GM21717 (cell line): ENCODE data around the gene HOXA13.

Experiments
- ATAC-seq: cut with Tn5 transposase; IDR thresholded peaks from one replicate; pipeline ENCODE4 v1.9.1; 2021; ENCODE audit warnings: mild to moderate bottlenecking, moderate library complexity; ENCODE audit not compliant: unreplicated experiment

HOXA13 gene

GRCh38 chr7:27208998-27209397, 9.1 kb upstream of the HOXA13 start:
- no peak for ATAC-seq

DNA sequence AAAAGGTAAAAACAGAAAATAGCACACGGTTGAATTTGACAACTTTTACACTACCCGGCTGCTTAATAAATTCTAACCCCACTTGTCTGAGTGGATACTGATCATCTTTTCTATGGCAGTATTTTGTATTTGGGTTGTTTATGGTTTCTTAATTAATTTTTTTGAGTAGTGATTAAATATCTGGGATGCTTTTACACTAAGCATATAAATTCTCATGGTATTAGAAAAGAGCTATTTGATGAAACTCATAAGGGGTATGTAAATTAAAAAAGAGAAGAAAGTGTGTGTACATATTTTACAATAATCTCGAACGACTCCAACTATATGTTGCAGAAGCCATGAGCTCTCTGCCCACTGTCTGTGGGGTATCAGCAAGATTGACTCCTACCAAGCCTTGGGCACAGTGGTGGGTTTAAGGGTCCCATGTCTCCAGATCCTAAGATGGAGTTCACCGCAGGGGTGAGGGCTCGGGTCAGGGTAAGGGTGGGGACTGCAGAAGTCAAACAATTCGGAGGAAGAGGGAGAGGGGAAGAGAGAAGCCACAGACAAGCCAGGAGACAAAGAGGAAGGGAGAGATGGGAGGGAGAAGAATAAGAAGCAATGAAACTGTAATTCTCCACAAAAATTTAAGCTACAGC, 7.6 kb upstream of the HOXA13 start:
- no peak for ATAC-seq

DNA sequence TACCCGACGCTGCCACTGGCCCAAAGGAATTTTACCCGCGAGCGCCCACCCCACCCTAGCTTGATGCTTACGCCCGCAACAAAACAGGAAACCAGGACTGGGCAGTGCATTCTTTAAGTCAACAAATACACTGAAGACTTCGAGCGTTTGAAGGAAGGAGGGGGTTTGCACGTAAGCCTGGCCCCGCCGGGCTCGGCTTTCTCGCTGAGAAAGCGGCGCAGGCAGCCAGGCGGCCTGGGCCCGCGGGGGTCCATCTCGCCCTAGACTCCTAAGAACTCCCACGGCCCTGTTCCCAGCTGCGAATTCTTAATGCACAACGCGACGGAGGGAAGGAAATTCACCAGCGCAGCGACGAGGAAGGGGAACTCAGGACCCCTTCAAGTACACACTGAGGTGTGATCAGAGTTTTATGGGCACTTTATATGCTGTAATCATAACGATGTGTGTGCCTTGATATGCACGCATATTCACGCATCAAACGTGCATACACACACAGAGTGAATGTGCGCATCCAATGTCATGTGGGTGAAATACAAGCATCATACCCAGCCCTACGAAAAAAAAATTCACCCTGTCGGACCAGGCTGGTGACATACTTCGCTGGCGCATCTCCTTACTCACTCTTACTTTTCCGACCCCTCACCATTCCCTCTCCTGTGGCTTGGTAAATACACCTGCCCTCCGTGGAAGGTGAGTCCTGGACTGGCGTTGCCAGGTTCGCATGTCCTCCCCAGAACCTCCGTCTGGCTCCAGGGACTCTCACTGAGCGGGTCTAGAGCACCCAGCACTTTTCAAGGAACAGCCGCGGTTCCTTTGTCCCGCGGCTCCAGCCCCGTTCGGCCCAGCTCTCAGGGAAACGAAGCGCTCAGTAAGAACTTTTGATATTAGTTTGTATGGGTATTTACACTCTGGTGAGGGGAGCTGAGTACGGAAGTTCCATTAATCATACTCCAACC, 5.7 kb upstream of the HOXA13 start:
- ATAC-seq: no peak

DNA sequence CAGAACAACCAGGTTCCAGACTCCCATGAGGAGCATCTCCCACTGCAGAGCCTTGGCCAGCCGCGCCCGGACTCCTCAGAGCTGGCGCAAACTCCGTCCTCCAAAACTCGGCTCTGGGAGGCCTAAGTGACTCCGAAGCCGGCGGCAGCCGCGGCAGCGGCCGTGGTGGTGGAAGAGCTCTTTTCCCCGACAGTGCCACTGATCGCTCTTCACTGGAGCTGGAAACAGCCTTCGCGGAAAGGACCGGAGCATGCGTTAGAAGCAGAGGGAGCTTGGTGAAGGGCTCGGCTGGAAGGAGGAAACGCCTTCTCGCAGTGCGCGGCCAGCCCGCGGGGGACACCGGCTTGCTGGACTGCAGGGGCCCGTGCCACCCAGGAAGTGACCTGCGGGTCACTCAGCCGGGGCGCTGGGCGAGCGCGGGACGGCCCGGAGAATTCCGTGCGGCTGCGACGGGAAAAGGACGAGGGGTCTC, 5.0 kb upstream of the HOXA13 start:
- no peak for ATAC-seq

GRCh38 chr7:27203964-27204594, 4.2 kb upstream of the HOXA13 start:
- no peak for ATAC-seq

DNA sequence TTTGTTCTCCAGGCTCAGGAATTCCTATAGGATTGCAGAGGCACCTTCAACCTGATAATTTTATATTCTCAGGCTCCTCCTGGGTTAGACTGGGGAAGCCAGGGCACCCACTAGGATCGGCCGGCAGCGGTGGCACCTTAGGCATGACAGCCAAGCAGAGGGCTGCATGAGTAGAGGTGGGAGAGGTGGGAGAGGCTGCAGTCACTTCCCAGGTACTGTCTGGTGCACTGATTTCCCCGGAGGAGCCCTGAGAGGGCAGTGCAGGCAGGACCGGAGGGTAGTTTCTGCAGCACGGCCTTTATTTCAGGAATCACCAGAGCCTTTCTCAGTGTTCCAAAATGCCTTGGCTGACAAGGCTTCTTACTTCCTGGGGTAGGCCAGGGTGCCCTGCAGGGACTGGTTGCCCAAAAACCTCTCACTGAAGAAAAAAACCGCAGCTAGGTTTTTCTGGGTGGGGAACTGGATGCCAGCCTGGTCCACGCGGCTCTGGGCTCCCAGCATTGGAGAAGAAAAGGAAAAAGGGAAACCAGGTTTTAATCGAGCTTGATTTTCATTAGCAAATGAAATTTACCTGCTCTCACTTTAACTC, 3.6 kb upstream of the HOXA13 start:
- no peak for ATAC-seq

DNA sequence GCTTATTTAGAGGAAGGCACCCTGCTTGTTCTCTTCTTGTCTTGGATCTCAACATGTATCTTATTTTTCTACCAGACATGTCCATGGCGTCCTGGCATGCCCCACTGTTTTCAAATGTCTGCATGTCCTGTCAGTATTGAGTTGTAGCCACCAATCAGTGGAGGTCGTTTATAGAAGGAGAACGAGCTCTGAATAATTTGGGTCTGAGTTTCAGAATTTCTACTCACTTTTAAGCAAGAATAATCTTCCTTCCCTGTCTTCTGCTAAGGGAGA, 2.9 kb upstream of the HOXA13 start:
- no peak for ATAC-seq

- no peak for ATAC-seq
These were observed 2.3 kb upstream of the HOXA13 start for GRCh38 chr7:27202018-27202861.

DNA sequence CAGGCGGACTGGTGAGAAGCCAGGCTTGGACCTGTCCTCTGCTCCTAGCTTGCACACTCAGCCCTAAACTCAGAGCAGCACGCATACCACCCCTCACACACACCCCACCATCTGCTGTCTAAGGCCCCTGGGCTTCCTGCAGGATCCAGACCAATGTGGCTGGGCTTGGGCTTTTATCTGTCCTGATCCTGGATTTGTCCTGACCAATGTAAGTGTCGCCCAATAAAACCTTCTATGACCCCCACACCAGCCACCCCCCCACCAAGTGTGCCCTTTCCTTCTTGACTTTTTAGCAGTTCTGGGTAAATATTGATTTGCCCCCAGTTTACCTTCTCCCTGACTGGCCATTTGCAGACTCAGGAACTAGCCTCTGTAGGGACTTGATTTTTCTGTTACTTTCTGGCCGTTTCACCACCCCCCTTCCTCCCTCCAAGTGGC, 1.7 kb upstream of the HOXA13 start:
- no peak for ATAC-seq

GRCh38 chr7:27200761-27201579, 1.1 kb upstream of the HOXA13 start:
- no peak for ATAC-seq

- ATAC-seq: no peak
These were observed 755 bp downstream of the HOXA13 start for GRCh38 chr7:27198871-27199801.

DNA sequence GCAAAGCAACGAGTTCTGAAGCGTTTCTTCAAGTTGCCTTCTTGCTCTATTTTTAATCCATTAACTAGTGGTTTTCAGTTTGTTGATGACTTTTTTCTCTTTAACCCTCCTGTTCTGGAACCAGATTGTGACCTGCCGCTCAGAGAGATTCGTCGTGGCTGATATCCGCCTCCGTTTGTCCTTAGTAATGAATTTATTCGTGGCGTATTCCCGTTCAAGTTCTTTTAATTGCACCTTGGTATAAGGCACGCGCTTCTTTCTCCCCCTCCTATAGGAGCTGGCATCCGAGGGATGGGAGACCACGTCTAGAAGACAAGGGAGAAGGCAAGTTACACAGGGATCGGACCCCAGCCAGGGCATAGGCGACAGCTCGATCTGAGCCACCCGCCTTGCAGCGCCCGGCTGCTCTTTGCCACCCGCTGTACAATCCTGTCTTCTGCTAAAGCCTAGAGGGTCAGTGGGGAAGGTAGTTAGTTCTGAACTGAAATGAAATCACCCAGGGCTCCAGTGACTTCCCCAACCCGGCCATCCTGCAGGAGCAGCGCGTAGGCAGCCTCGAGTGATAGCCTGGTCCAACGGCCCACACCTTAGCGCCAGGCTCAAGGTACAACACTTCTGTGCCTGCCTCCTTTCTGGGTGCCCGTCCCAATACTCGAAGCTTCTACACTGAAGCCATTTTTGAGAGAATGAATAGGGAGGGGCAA, 1.6 kb downstream of the HOXA13 start:
- ATAC-seq: no peak

DNA sequence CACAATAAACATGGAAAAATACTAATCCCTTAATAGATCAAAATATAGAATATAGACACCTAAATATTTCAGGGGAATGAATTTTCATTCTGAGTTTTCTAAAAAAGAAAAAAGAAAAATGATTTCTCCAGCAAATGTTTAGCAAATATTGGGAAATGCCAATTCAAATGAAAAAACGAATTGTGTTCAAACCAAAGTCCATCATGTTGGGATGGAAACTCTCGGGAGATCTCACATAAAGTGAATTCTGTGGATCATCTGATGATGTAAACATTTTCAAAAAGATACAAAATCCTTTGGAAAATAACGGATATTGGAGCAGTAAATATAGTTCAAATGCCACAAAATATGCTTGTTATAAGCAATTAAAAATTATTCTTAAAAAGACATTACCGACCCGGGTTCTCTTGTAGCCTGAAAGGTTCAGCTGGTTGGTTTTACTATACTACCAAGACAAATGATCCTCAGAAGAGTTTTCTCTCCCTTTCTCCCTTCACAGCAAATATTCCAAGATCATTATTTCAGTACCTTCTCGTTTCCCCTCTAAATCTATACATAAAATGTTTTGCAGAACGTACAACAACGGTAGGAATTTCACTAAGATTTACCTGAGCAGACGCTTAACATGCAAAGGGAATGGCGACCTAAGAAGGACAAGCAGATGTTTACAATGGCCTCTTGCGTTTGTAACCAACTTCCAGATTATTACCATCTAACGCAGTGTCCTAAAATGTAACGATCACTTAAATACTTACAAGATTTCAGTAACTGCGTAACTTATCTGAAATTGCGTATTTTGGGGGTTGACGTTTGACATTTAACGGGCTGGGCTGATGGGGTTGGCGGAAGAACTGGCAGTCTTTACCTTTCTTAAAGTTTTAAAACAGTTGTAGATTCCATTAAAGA, 2.5 kb downstream of the HOXA13 start:
- ATAC-seq: no peak

GRCh38 chr7:27196287-27196767, 3.6 kb downstream of the HOXA13 start:
- no peak for ATAC-seq

DNA sequence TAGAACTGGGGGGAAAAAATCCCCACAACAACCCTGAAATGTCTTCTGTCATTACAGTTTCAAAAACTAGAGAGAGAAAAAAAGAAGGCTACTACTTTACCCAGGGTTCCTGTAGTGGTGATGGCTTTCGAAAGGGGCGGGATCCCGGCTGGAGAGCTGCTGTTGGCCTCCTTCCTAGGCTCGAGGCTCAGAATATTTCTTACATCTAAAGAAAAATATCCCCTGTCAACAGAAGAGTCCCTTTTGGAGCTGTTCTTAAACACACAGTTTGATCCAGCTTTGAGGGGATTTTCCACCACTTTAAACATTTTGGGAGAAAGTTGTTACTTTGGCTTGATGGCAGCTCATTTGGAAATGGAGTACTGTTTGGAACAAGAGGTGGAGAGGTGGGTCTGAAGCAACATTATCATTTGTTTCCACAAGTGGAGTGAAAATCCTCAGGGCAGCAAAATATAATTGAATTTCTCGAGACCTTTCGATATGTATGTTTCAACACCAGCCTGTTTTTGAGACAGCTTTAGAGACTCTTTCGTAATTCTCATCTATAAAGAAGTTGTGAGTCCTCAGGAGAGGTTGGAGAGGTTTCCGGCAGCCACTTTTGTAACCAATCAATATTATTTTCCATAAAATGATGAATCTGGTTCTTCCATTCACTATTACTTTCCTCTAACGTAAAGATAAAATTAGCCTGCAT, 5.1 kb downstream of the HOXA13 start:
- no peak for ATAC-seq

DNA sequence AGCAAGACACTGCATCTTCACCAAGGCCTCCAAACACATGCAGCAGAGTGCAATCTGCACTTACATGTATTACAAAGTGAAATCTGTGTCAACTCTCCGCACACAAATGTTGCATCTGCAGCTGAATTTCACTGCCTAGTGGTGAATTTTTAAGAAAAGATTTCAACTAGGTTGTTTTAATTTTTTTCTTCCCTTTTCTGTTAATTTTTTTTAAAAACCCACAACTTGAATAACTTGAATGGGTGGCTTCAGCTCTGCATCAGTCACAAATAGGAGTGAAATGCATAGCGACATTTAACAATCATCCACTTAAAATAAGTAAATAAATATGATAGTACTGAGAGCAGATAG, 5.9 kb downstream of the HOXA13 start:
- ATAC-seq: no peak
